Ammon's horn (tissue), 1 donor: Measurements from ENCODE around the gene TOR2A.
A peak's percentile ranks its signal among the peaks of the same experiment; 100 is the strongest.
"Not testable (repeated sequence)": the region's sequence is repeated elsewhere in the genome, so short reads cannot be mapped to it uniquely, and the experiment has no call there.

Experiments
- DNase-seq: peaks from one replicate; pipeline ENCODE4 v3.0.0-alpha.2; 2016; ENCODE audit warnings: low spot score

TOR2A gene

DNA sequence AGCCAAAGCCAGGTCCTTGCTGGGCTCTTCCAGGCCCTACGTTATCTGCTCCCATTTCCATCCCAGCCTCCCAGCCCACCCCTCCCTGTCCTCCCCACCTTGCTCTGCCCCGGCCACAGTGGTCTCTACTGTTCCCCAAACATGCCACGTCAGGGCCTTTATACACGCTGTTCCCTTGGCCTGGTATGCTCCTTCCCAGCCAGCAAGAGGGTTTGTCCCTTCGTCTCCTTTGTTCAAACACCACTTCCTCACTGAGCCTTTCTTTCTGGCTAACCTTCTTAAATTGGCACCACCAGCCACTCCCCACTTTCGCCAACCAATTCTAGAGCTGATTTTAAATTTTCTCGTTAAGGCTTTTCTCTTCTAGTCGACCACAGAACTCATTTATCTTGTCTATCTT, 33.6 kb upstream of the TOR2A start:
- no peak for DNase-seq

DNA sequence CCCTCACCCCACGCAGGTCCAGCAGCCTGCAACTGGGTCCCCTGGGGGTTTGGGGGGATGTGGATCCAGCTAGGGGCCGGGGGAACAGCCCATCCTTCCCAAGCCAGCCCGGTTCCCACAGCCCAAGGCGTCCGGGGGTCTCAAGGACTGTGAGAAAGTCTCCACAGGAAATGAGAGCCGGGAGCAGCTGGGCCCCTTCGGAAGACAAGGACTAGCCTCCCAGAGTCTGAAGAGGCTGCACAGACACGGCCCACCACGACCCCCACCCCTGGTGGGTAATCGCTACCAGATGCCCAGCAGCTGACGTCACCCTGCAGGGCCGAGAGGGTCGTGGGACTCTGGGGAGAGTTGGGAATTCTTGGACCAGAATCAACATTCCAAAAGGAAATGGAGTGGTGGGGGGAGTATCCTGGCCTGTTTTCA, 32.8 kb upstream of the TOR2A start:
- no peak for DNase-seq

- no peak for DNase-seq
Measured at GRCh38 chr9:127767410-127767809, 32.3 kb upstream of the TOR2A start.

GRCh38 chr9:127765418-127765817, 30.3 kb upstream of the TOR2A start:
- no peak for DNase-seq

DNA sequence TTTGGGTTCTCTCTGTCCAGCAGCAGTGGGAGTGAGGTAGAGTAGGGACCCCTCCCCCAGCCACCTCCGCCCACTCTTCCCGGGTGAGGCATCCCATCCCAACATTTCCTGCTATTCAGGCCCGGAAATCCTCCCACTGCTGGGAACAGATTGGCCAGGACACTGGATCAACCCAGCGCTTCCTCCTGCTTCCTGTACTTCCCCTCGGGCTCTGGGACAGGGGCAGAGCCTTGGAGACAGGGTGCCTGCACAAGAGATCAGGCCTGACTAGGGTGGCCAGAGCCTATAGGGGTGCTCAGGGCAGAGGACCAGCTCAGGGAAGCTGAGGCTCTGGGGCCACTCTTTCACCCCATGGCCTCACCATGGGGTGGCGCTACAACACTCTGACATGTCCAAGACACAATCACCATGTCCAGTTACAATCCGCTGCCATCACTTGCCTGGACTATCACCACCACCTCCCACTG, 28.9 kb upstream of the TOR2A start:
- no peak for DNase-seq

- peak; percentile 67 for DNase-seq
Measured at GRCh38 chr9:127762111-127762676, 27.1 kb upstream of the TOR2A start.

GRCh38 chr9:127761491-127761956, 26.4 kb upstream of the TOR2A start:
- DNase-seq, result no peak

DNA sequence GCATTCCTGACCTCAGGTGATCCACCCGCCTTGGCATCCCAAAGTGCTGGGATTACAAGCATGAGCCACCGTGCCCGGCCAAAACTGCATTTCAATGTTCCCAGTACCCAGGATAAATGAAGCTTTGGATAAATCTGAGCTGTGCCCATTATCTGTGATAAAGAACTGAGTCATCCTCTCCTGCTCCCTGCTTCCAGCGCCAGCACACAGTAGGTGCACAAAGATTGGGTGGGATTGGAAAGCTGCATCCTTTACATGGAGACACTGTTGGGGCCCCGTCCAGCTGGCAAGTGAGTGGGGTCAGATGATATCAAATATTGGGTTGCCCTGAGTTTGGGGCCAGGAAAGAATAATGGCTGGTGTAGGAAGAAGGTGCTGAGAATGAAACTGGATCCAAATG, 26.0 kb upstream of the TOR2A start:
- DNase-seq, result no peak

DNA sequence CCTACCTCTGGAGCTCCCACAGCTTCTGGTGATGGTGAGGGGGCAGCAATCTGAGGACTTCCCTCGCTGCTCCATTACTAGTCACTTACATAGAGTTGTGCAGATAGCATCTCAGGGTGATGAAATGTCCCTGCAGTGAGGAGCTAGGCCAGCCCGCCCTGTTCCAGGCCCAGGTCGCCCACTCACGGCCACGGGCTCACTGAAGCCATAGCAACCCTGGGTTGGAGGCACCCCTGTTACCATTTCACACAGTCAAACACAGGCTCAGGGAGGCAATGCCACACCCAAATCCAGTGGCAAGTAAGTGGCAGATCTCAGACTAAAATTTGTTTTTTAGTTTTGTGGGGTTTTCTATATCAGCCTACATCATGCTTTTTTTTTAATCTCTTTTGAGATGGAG, 23.7 kb upstream of the TOR2A start:
- no peak for DNase-seq

GRCh38 chr9:127756776-127757175, 21.7 kb upstream of the TOR2A start:
- DNase-seq, result not testable (repeated sequence)

DNA sequence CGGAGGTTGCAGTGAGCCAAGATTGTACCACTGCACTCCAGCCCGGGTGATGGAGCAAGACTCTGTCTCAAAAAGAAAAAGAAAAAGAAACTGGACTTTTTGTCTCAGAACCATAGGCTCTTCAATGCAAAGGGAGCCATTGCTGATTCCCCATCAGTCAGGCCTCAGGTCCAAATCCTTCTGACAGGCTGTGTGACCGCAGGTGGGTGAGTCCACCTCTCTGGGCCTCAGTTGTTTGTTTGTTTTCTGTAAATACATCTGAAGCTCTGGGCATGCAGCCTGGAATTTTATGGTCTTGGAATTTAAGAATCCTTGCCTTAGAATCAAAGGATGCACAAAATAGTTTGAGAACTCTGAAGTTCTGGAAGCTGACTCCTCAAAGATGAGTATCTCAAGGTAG, 21.1 kb upstream of the TOR2A start:
- no peak for DNase-seq

GRCh38 chr9:127755061-127756060, 20.3 kb upstream of the TOR2A start:
- DNase-seq, result no peak

- peak; percentile 76 for DNase-seq
Measured at GRCh38 chr9:127754099-127755060, 19.3 kb upstream of the TOR2A start.

- no peak for DNase-seq
Measured at GRCh38 chr9:127753622-127754021, 18.5 kb upstream of the TOR2A start.

DNA sequence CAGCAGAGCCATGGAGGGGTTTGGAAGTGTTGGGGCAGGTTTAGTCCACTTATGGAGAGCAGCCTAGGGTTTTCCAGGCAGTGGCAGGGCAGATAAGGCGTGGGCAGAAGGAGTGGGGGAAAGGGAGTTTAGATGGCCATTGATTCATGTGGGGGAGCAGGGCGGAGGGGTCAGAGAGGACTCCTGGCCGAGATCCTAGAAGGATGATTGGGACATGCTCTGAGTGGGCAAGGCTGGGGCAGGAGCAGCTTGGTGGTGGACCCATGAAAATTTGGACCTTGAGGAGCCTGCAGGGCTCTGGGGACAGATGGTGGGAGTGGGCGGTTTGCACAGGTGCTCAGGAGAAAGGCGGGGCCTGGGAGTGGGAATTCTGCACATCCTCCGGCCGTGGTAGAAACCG, 18.1 kb upstream of the TOR2A start:
- no peak for DNase-seq

GRCh38 chr9:127751269-127752054, 16.4 kb upstream of the TOR2A start:
- DNase-seq, result no peak

- no peak for DNase-seq
Measured at GRCh38 chr9:127749090-127749787, 14.1 kb upstream of the TOR2A start.

- no peak for DNase-seq
Measured at GRCh38 chr9:127746959-127747569, 12.0 kb upstream of the TOR2A start.

GRCh38 chr9:127744398-127745110, 9.5 kb upstream of the TOR2A start:
- no peak for DNase-seq
